Hindlimb muscle (tissue), 1 donor: ENCODE results near the gene PSTPIP1. TPM values are rescaled to one million over a fixed set of nuclear protein-coding genes. Genes with fewer than 3 reads are reported as not detected.

Experiments used
- DNase-seq: peaks from one replicate; pipeline ENCODE4 v3.0.0-alpha.2; 2013
- polyA plus RNA-seq: library from polyadenylated mRNA; unstranded; fragments of 120-200 nt; gene quantifications from one replicate; pipeline ENCODE4 v1.2.1, GENCODE V29; 2013; ENCODE audit not compliant: insufficient read length

The PSTPIP1 gene
- polyA plus RNA-seq, 1 donor, result 2.5 TPM

GRCh38 chr15:76999996-77000395, 5.1 kb downstream of the PSTPIP1 start:
- no peak for DNase-seq

- no peak for DNase-seq
Measured at GRCh38 chr15:77001351-77001750, 6.4 kb downstream of the PSTPIP1 start.

GRCh38 chr15:77001966-77002365, 7.0 kb downstream of the PSTPIP1 start:
- DNase-seq, result no peak

GRCh38 chr15:77002436-77002835, 7.5 kb downstream of the PSTPIP1 start:
- no peak for DNase-seq

GRCh38 chr15:77002954-77003912, 8.3 kb downstream of the PSTPIP1 start:
- DNase-seq, result no peak

- DNase-seq, result no peak
Measured at GRCh38 chr15:77004189-77004588, 9.3 kb downstream of the PSTPIP1 start.

GRCh38 chr15:77009176-77009575, 14.2 kb downstream of the PSTPIP1 start:
- no peak for DNase-seq

- DNase-seq, result no peak
Measured at GRCh38 chr15:77009646-77010311, 14.9 kb downstream of the PSTPIP1 start.

GRCh38 chr15:77010312-77010686, 15.4 kb downstream of the PSTPIP1 start:
- DNase-seq, result no peak

- no peak for DNase-seq
Measured at GRCh38 chr15:77010857-77011256, 15.9 kb downstream of the PSTPIP1 start.

GRCh38 chr15:77012117-77012712, 17.3 kb downstream of the PSTPIP1 start:
- DNase-seq, result no peak

GRCh38 chr15:77012868-77013267, 17.9 kb downstream of the PSTPIP1 start:
- DNase-seq, result no peak

- no peak for DNase-seq
Measured at GRCh38 chr15:77013776-77014131, 18.8 kb downstream of the PSTPIP1 start.

- no peak for DNase-seq
Measured at GRCh38 chr15:77014132-77015081, 19.5 kb downstream of the PSTPIP1 start.

- no peak for DNase-seq
Measured at GRCh38 chr15:77015646-77016320, 20.9 kb downstream of the PSTPIP1 start.

GRCh38 chr15:77016321-77016695, 21.4 kb downstream of the PSTPIP1 start:
- DNase-seq, result no peak

GRCh38 chr15:77017091-77017660, 22.2 kb downstream of the PSTPIP1 start:
- no peak for DNase-seq

GRCh38 chr15:77017761-77018720, 23.1 kb downstream of the PSTPIP1 start:
- no peak for DNase-seq

- DNase-seq, result no peak
Measured at GRCh38 chr15:77018796-77019505, 24.0 kb downstream of the PSTPIP1 start.
